ENCODE results near the gene ATP1A2.

DNA sequence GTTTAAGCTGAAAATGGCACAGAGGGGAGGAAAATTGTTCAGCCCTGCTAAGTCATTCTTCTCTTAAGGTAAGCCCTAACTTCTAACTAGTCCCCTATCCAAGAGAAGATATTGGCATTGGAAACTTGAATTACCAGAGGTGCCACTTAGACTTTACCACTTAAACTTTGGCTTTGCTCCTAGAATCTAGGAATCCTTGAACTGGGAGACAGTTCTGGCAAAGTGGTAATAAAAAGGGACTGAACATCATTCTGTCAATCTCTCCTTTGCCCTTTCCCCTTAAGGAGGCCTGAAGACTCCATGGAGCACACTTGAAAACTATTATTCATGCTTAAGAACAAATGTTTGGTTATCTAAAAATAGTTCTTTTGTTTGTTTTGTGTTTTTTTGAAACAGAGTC lies 44.3 kb downstream of the ATP1A2 start:
- no peak for TF ChIP-seq GATA2 (IDR thresholded peaks at IDR 0.05; ENCODE audit: low read depth, low read length)
- TF ChIP-seq GATA3 (IDR thresholded peaks at IDR 0.05; ENCODE audit: low read depth, low read length): no peak

All from SH-SY5Y (cell line).